Breast epithelium (tissue), 3 donors: ENCODE data around the gene CCDC187.

Experiments used
- POLR2A ChIP-seq: fragments of 450-650 bp; IDR thresholded peaks from one replicate; pipeline ENCODE4 v1.6.1; 2016; ENCODE audit warnings: antibody characterized with exemption, mild to moderate bottlenecking, moderate library complexity
- TF ChIP-seq, protein P1 (sequence below), 3 donors: fragments of 450-650 bp; IDR thresholded peaks; one replicate each; pipeline ENCODE4 v1.5.1; 2016 to 2017; ENCODE audit warnings: antibody characterized with exemption in 3 of 3, mild to moderate bottlenecking in 3 of 3, moderate library complexity in 3 of 3

DNA sequence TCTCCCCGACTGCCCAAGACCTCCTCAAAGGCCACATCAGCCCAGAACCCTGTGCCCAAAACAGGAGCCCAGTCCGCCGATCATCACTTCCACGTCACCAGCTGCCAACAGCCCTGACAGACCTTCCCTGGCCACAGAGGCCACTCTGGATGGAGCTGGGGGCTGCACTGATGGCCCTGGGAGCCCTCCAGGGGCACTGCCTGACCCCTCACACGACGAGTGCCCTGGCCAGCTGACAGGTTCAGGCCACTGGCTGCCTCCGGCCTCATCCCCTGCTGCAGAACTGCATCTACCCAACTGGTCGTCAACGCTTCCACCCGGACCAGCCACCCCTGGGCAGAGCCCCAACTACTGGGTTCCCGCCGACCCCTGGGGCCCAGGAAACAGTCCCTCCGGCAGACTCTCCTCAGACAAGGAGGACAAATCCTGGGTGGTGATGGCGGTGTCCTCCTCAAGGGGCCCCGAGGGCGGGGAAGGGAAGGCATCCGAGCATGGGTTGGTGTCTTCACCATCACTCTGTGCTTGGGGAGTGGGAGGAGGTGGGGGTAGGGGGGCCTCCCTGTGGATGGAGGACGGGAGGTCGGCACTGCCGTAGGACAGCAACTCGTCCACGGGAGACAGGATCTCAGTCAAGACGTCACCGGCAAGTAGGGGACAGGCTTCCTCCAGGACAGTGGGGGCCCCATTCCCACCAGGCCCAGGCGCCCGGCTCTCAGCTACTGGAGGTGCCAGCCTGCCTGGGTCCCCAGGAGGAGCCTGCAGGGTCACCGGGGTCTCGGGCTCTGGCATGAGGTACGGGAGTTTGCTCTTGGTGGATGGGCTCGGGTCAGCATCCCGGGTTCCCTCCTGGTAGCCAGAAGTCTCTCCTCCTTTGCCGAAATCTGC lies 50.4 kb downstream of the CCDC187 start:
- TF ChIP-seq, protein P1, sequence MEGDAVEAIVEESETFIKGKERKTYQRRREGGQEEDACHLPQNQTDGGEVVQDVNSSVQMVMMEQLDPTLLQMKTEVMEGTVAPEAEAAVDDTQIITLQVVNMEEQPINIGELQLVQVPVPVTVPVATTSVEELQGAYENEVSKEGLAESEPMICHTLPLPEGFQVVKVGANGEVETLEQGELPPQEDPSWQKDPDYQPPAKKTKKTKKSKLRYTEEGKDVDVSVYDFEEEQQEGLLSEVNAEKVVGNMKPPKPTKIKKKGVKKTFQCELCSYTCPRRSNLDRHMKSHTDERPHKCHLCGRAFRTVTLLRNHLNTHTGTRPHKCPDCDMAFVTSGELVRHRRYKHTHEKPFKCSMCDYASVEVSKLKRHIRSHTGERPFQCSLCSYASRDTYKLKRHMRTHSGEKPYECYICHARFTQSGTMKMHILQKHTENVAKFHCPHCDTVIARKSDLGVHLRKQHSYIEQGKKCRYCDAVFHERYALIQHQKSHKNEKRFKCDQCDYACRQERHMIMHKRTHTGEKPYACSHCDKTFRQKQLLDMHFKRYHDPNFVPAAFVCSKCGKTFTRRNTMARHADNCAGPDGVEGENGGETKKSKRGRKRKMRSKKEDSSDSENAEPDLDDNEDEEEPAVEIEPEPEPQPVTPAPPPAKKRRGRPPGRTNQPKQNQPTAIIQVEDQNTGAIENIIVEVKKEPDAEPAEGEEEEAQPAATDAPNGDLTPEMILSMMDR (IDR thresholded peaks at IDR 0.05) = no peak
- no peak for TF ChIP-seq POLR2A
